K562 (cell line): ENCODE measurements around the gene GMEB2.

Experiments
- CTCF ChIP-seq, 3 experiments: IDR thresholded peaks in 2 of 3; conservative IDR thresholded peaks in 1 of 3; 2 replicates each; pipeline ENCODE4 v1.5.1; 2011 to 2012; ENCODE audit warnings: low read length in 3 of 3, mild to moderate bottlenecking in 3 of 3, control low read depth in 2 of 3, improper control_type of control experiment in 1 of 3, inconsistent platforms in 1 of 3, low read depth in 1 of 3, mixed read lengths in 1 of 3, moderate library complexity in 1 of 3; ENCODE audit not compliant: insufficient read depth in 2 of 3
- RCOR1 ChIP-seq, 2 experiments: IDR thresholded peaks; 2 replicates each; pipeline ENCODE4 v1.6.1; 2012; ENCODE audit warnings: low read depth in 2 of 2, low read length in 2 of 2, borderline replicate concordance in 1 of 2, improper control_type of control experiment in 1 of 2
- REST ChIP-seq, 2 experiments: fragments of 450-650 bp; formaldehyde crosslinking in 1 of 2; IDR thresholded peaks; 2 replicates each; pipeline versions ENCODE4 v1.4.0 to v1.6.1; 2014 to 2020; ENCODE audit warnings: mild to moderate bottlenecking in 2 of 2, borderline replicate concordance in 1 of 2, low read depth in 1 of 2
- SIN3B ChIP-seq: fragments of 450-650 bp; IDR thresholded peaks from 2 replicates; pipeline ENCODE4 v1.6.1; 2017; ENCODE audit warnings: low read depth, mild to moderate bottlenecking, moderate library complexity
- ZBTB43 ChIP-seq: sonication (generic); formaldehyde crosslinking; IDR thresholded peaks from 2 replicates; pipeline ENCODE4 v1.8.0; 2023; ENCODE audit warnings: mild to moderate bottlenecking, missing genetic modification reagents
- ZNF143 ChIP-seq: sonication (generic); formaldehyde crosslinking; IDR thresholded peaks from 2 replicates; pipeline ENCODE4 v1.9.0; 2022; ENCODE audit warnings: mild to moderate bottlenecking, missing genetic modification reagents

- no peak for TF ChIP-seq SIN3B
- no peak for TF ChIP-seq ZNF143 (CRISPR knock-in tag)
- TF ChIP-seq ZBTB43 (CRISPR knock-in tag): no peak
- no peak for TF ChIP-seq RCOR1 (IDR thresholded peaks at IDR 0.05; ENCODE audit: borderline replicate concordance in 1 of 2, low read depth in 2 of 2, low read length in 2 of 2)
- no peak for TF ChIP-seq CTCF (IDR thresholded peaks at IDR 0.05 in 2 of 3, conservative IDR thresholded peaks at IDR 0.05 in 1 of 3; ENCODE audit: insufficient read depth in 2 of 3, low read depth in 1 of 3, low read length in 3 of 3)
- TF ChIP-seq REST (IDR thresholded peaks at IDR 0.05; ENCODE audit: borderline replicate concordance): no peak
- no peak for TF ChIP-seq REST (CRISPR knock-in tag; IDR thresholded peaks at IDR 0.05; ENCODE audit: low read depth)
Observed at GRCh38 chr20:63659370-63659769, 32.5 kb upstream of the GMEB2 start.
